ENCODE data around the gene TMEM156.
"Not testable (repeated sequence)": the region's sequence is repeated elsewhere in the genome, so short reads cannot be mapped to it uniquely, and the experiment has no call there.

Gene TMEM156

GRCh38 chr4:39024311-39024865 is 7.8 kb downstream of the TMEM156 start:
- Histone ChIP-seq H3K27ac (ENCODE audit: low read length) (no peak overlapping the region), H3K4me1 (ENCODE audit: control insufficient read depth in 1 of 2, insufficient read depth in 2 of 2, low read length in 2 of 2) (no peaks in the 10 kb centered on the region), H3K36me3 (ENCODE audit: control insufficient read depth in 1 of 2, insufficient read depth in 2 of 2, low read length in 2 of 2) (no peaks in the 10 kb centered on the region), H3K9me3 (ENCODE audit: control insufficient read depth in 1 of 2, low read length in 2 of 2) (no peaks in the 10 kb centered on the region), H3K4me3 (ENCODE audit: low read depth in 1 of 2, low read length in 2 of 2) (no peak overlapping the region), H3K27me3 (ENCODE audit: low read depth, low read length) (no peaks in the 10 kb centered on the region)

GRCh38 chr4:39023059-39023458 is 9.2 kb downstream of the TMEM156 start:
- no peaks in the 10 kb centered on the region for H3K9me3 ChIP-seq (ENCODE audit: control insufficient read depth in 1 of 2, low read length in 2 of 2)
- H3K27ac ChIP-seq (ENCODE audit: low read length) = no peak overlapping the region
- no peaks in the 10 kb centered on the region for H3K4me1 ChIP-seq (ENCODE audit: control insufficient read depth in 1 of 2, insufficient read depth in 2 of 2, low read length in 2 of 2)
- no peak overlapping the region for H3K4me3 ChIP-seq (ENCODE audit: low read depth in 1 of 2, low read length in 2 of 2)
- no peaks in the 10 kb centered on the region for H3K27me3 ChIP-seq (ENCODE audit: low read depth, low read length)
- no peaks in the 10 kb centered on the region for H3K36me3 ChIP-seq (ENCODE audit: control insufficient read depth in 1 of 2, insufficient read depth in 2 of 2, low read length in 2 of 2)

- no peak overlapping the region for H3K27ac ChIP-seq (ENCODE audit: low read length)
- no peak overlapping the region for H3K4me3 ChIP-seq (ENCODE audit: low read depth in 1 of 2, low read length in 2 of 2)
- H3K9me3 ChIP-seq (ENCODE audit: control insufficient read depth in 1 of 2, low read length in 2 of 2) = no peaks in the 10 kb centered on the region
- no peaks in the 10 kb centered on the region for H3K27me3 ChIP-seq (ENCODE audit: low read depth, low read length)
- no peaks in the 10 kb centered on the region for H3K36me3 ChIP-seq (ENCODE audit: control insufficient read depth in 1 of 2, insufficient read depth in 2 of 2, low read length in 2 of 2)
- no peaks in the 10 kb centered on the region for H3K4me1 ChIP-seq (ENCODE audit: control insufficient read depth in 1 of 2, insufficient read depth in 2 of 2, low read length in 2 of 2)
Observed at GRCh38 chr4:39022241-39022640, 10.0 kb downstream of the TMEM156 start.

- Histone ChIP-seq H3K27me3 (ENCODE audit: low read depth, low read length) (no peaks in the 10 kb centered on the region), H3K27ac (ENCODE audit: low read length) (no peak overlapping the region), H3K36me3 (ENCODE audit: control insufficient read depth in 1 of 2, insufficient read depth in 2 of 2, low read length in 2 of 2) (no peaks in the 10 kb centered on the region), H3K9me3 (ENCODE audit: control insufficient read depth in 1 of 2, low read length in 2 of 2) (no peaks in the 10 kb centered on the region), H3K4me3 (ENCODE audit: low read depth in 1 of 2, low read length in 2 of 2) (no peak overlapping the region), H3K4me1 (ENCODE audit: control insufficient read depth in 1 of 2, insufficient read depth in 2 of 2, low read length in 2 of 2) (no peaks in the 10 kb centered on the region)
Observed at GRCh38 chr4:39021631-39022030, 10.6 kb downstream of the TMEM156 start.

GRCh38 chr4:39020130-39020529 is 12.1 kb downstream of the TMEM156 start:
- H3K27ac ChIP-seq (ENCODE audit: low read length) = no peak overlapping the region
- no peaks in the 10 kb centered on the region for H3K4me1 ChIP-seq (ENCODE audit: control insufficient read depth in 1 of 2, insufficient read depth in 2 of 2, low read length in 2 of 2)
- no peak overlapping the region for H3K4me3 ChIP-seq (ENCODE audit: low read depth in 1 of 2, low read length in 2 of 2)
- peaks cover 0 to 6% of the 10 kb centered on the region in 2 donors for H3K9me3 ChIP-seq (ENCODE audit: control insufficient read depth in 1 of 2, low read length in 2 of 2)
- no peaks in the 10 kb centered on the region for H3K36me3 ChIP-seq (ENCODE audit: control insufficient read depth in 1 of 2, insufficient read depth in 2 of 2, low read length in 2 of 2)
- no peaks in the 10 kb centered on the region for H3K27me3 ChIP-seq (ENCODE audit: low read depth, low read length)

GRCh38 chr4:39014028-39014427 is 18.2 kb downstream of the TMEM156 start:
- no peak overlapping the region for H3K4me3 ChIP-seq (ENCODE audit: low read depth in 1 of 2, low read length in 2 of 2)
- H3K36me3 ChIP-seq (ENCODE audit: control insufficient read depth in 1 of 2, insufficient read depth in 2 of 2, low read length in 2 of 2) = no peaks in the 10 kb centered on the region
- H3K9me3 ChIP-seq (ENCODE audit: control insufficient read depth in 1 of 2, low read length in 2 of 2) = peaks cover 0 to 7% of the 10 kb centered on the region in 2 donors
- H3K27ac ChIP-seq (ENCODE audit: low read length) = no peak overlapping the region
- no peaks in the 10 kb centered on the region for H3K27me3 ChIP-seq (ENCODE audit: low read depth, low read length)
- no peaks in the 10 kb centered on the region for H3K4me1 ChIP-seq (ENCODE audit: control insufficient read depth in 1 of 2, insufficient read depth in 2 of 2, low read length in 2 of 2)

GRCh38 chr4:39004758-39005157 is 27.5 kb downstream of the TMEM156 start:
- Histone ChIP-seq H3K27ac (ENCODE audit: low read length) (no peak overlapping the region), H3K4me3 (ENCODE audit: low read depth in 1 of 2, low read length in 2 of 2) (no peak overlapping the region), H3K4me1 (ENCODE audit: control insufficient read depth in 1 of 2, insufficient read depth in 2 of 2, low read length in 2 of 2) (no peaks in the 10 kb centered on the region), H3K36me3 (ENCODE audit: control insufficient read depth in 1 of 2, insufficient read depth in 2 of 2, low read length in 2 of 2) (no peaks in the 10 kb centered on the region), H3K9me3 (ENCODE audit: control insufficient read depth in 1 of 2, low read length in 2 of 2) (no peaks in the 10 kb centered on the region), H3K27me3 (ENCODE audit: low read depth, low read length) (no peaks in the 10 kb centered on the region)

- not testable (repeated sequence) for H3K36me3 ChIP-seq (ENCODE audit: control insufficient read depth in 1 of 2, insufficient read depth in 2 of 2, low read length in 2 of 2); H3K9me3 ChIP-seq (ENCODE audit: control insufficient read depth in 1 of 2, low read length in 2 of 2); H3K27me3 ChIP-seq (ENCODE audit: low read depth, low read length); H3K4me1 ChIP-seq (ENCODE audit: control insufficient read depth in 1 of 2, insufficient read depth in 2 of 2, low read length in 2 of 2); H3K27ac ChIP-seq (ENCODE audit: low read length); H3K4me3 ChIP-seq (ENCODE audit: low read depth in 1 of 2, low read length in 2 of 2)
Observed at GRCh38 chr4:39002058-39002457, 30.2 kb downstream of the TMEM156 start.

- Histone ChIP-seq H3K36me3 (ENCODE audit: control insufficient read depth in 1 of 2, insufficient read depth in 2 of 2, low read length in 2 of 2) (no peaks in the 10 kb centered on the region), H3K27ac (ENCODE audit: low read length) (no peak overlapping the region), H3K4me1 (ENCODE audit: control insufficient read depth in 1 of 2, insufficient read depth in 2 of 2, low read length in 2 of 2) (no peaks in the 10 kb centered on the region), H3K9me3 (ENCODE audit: control insufficient read depth in 1 of 2, low read length in 2 of 2) (no peaks in the 10 kb centered on the region), H3K27me3 (ENCODE audit: low read depth, low read length) (no peaks in the 10 kb centered on the region), H3K4me3 (ENCODE audit: low read depth in 1 of 2, low read length in 2 of 2) (no peak overlapping the region)
Observed at GRCh38 chr4:38995660-38996005, 36.6 kb downstream of the TMEM156 start.

- H3K36me3 ChIP-seq (ENCODE audit: control insufficient read depth in 1 of 2, insufficient read depth in 2 of 2, low read length in 2 of 2) = no peaks in the 10 kb centered on the region
- H3K4me3 ChIP-seq (ENCODE audit: low read depth in 1 of 2, low read length in 2 of 2) = no peak overlapping the region
Observed at GRCh38 chr4:38994135-38994534, 38.1 kb downstream of the TMEM156 start.

GRCh38 chr4:38993683-38994082 is 38.5 kb downstream of the TMEM156 start:
- Histone ChIP-seq H3K36me3 (ENCODE audit: control insufficient read depth in 1 of 2, insufficient read depth in 2 of 2, low read length in 2 of 2) (no peaks in the 10 kb centered on the region), H3K4me3 (ENCODE audit: low read depth in 1 of 2, low read length in 2 of 2) (no peak overlapping the region), H3K27me3 (ENCODE audit: low read depth, low read length) (no peaks in the 10 kb centered on the region)

More at GRCh38 chr4:38994135-38994534, 38.1 kb downstream of the TMEM156 start:
- Histone ChIP-seq H3K27me3 (ENCODE audit: low read depth, low read length) (no peaks in the 10 kb centered on the region), H3K4me1 (ENCODE audit: control insufficient read depth in 1 of 2, insufficient read depth in 2 of 2, low read length in 2 of 2) (no peaks in the 10 kb centered on the region), H3K27ac (ENCODE audit: low read length) (no peak overlapping the region), H3K9me3 (ENCODE audit: control insufficient read depth in 1 of 2, low read length in 2 of 2) (no peaks in the 10 kb centered on the region)

GRCh38 chr4:38990241-38990640 is 42.0 kb downstream of the TMEM156 start:
- H3K9me3 ChIP-seq (ENCODE audit: control insufficient read depth in 1 of 2, low read length in 2 of 2) = no peaks in the 10 kb centered on the region
- H3K36me3 ChIP-seq (ENCODE audit: control insufficient read depth in 1 of 2, insufficient read depth in 2 of 2, low read length in 2 of 2) = no peaks in the 10 kb centered on the region

More at GRCh38 chr4:38993683-38994082, 38.5 kb downstream of the TMEM156 start:
- no peak overlapping the region for H3K27ac ChIP-seq (ENCODE audit: low read length)
- no peaks in the 10 kb centered on the region for H3K9me3 ChIP-seq (ENCODE audit: control insufficient read depth in 1 of 2, low read length in 2 of 2)
- H3K4me1 ChIP-seq (ENCODE audit: control insufficient read depth in 1 of 2, insufficient read depth in 2 of 2, low read length in 2 of 2) = no peaks in the 10 kb centered on the region

More at GRCh38 chr4:38990241-38990640, 42.0 kb downstream of the TMEM156 start:
- Histone ChIP-seq H3K27me3 (ENCODE audit: low read depth, low read length) (no peaks in the 10 kb centered on the region), H3K4me1 (ENCODE audit: control insufficient read depth in 1 of 2, insufficient read depth in 2 of 2, low read length in 2 of 2) (no peaks in the 10 kb centered on the region), H3K27ac (ENCODE audit: low read length) (no peak overlapping the region), H3K4me3 (ENCODE audit: low read depth in 1 of 2, low read length in 2 of 2) (no peak overlapping the region)
